ENCODE measurements around the gene DLG1. TPM values are rescaled to one million over a fixed set of nuclear protein-coding genes. Genes with fewer than 3 reads are reported as not detected.

The DLG1 gene
- total and polyA plus RNA-seq, 2 experiments from 2014 or later, result 27.6 to 98.0 TPM

DNA sequence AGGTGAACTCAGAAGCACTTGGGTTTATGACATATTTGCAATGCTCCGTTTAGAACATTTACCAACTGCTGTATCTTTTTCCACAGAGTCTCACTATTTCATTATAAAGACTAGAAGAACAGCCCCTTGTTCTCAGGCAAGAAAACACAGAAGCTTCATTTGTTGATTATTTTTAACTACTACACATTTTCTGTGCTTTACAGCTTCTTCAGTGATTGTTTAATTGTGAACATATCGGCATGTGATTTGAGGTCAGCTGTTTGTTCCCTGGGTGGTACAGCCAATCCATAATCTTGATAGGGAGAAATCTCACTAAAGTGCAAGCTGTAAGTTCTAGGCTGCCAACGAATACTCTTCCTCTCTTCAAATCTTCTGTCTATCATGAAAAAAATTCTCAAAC is 31.0 kb upstream of the DLG1 start:
- H3K27me3 Mint-ChIP-seq (ENCODE audit: insufficient read depth, low read depth, poor library complexity), result peaks cover 1% of the 10 kb centered on the region
- H3K4me3 Mint-ChIP-seq, result no peak overlapping the region
- no peak overlapping the region for H3K4me2 ChIP-seq
- no peaks in the 10 kb centered on the region for H3F3A ChIP-seq (replicated peaks; ENCODE audit: low read depth)
- TF ChIP-seq ETS1 (IDR thresholded peaks at IDR 0.05), result no peak
- no peak for TF ChIP-seq EZH2 (IDR thresholded peaks at IDR 0.05; ENCODE audit: low read depth, unreplicated experiment)
- no peak for TF ChIP-seq EZH2phosphoT487 (IDR thresholded peaks at IDR 0.05; ENCODE audit: unreplicated experiment)
- TF ChIP-seq ZNF331 (CRISPR knock-in tag; IDR thresholded peaks at IDR 0.05; ENCODE audit: low read depth), result no peak
- TF ChIP-seq NANOG (IDR thresholded peaks at IDR 0.05; ENCODE audit: borderline replicate concordance), result no peak
- no peak for TF ChIP-seq JUNB (IDR thresholded peaks at IDR 0.05; ENCODE audit: unreplicated experiment)
- TF ChIP-seq, protein P1, sequence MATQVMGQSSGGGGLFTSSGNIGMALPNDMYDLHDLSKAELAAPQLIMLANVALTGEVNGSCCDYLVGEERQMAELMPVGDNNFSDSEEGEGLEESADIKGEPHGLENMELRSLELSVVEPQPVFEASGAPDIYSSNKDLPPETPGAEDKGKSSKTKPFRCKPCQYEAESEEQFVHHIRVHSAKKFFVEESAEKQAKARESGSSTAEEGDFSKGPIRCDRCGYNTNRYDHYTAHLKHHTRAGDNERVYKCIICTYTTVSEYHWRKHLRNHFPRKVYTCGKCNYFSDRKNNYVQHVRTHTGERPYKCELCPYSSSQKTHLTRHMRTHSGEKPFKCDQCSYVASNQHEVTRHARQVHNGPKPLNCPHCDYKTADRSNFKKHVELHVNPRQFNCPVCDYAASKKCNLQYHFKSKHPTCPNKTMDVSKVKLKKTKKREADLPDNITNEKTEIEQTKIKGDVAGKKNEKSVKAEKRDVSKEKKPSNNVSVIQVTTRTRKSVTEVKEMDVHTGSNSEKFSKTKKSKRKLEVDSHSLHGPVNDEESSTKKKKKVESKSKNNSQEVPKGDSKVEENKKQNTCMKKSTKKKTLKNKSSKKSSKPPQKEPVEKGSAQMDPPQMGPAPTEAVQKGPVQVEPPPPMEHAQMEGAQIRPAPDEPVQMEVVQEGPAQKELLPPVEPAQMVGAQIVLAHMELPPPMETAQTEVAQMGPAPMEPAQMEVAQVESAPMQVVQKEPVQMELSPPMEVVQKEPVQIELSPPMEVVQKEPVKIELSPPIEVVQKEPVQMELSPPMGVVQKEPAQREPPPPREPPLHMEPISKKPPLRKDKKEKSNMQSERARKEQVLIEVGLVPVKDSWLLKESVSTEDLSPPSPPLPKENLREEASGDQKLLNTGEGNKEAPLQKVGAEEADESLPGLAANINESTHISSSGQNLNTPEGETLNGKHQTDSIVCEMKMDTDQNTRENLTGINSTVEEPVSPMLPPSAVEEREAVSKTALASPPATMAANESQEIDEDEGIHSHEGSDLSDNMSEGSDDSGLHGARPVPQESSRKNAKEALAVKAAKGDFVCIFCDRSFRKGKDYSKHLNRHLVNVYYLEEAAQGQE (IDR thresholded peaks at IDR 0.05; ENCODE audit: unreplicated experiment), result no peak
- TF ChIP-seq CREB1 (CRISPR knock-in tag; IDR thresholded peaks at IDR 0.05; ENCODE audit: low read depth), result no peak
- TF ChIP-seq, protein P2, sequence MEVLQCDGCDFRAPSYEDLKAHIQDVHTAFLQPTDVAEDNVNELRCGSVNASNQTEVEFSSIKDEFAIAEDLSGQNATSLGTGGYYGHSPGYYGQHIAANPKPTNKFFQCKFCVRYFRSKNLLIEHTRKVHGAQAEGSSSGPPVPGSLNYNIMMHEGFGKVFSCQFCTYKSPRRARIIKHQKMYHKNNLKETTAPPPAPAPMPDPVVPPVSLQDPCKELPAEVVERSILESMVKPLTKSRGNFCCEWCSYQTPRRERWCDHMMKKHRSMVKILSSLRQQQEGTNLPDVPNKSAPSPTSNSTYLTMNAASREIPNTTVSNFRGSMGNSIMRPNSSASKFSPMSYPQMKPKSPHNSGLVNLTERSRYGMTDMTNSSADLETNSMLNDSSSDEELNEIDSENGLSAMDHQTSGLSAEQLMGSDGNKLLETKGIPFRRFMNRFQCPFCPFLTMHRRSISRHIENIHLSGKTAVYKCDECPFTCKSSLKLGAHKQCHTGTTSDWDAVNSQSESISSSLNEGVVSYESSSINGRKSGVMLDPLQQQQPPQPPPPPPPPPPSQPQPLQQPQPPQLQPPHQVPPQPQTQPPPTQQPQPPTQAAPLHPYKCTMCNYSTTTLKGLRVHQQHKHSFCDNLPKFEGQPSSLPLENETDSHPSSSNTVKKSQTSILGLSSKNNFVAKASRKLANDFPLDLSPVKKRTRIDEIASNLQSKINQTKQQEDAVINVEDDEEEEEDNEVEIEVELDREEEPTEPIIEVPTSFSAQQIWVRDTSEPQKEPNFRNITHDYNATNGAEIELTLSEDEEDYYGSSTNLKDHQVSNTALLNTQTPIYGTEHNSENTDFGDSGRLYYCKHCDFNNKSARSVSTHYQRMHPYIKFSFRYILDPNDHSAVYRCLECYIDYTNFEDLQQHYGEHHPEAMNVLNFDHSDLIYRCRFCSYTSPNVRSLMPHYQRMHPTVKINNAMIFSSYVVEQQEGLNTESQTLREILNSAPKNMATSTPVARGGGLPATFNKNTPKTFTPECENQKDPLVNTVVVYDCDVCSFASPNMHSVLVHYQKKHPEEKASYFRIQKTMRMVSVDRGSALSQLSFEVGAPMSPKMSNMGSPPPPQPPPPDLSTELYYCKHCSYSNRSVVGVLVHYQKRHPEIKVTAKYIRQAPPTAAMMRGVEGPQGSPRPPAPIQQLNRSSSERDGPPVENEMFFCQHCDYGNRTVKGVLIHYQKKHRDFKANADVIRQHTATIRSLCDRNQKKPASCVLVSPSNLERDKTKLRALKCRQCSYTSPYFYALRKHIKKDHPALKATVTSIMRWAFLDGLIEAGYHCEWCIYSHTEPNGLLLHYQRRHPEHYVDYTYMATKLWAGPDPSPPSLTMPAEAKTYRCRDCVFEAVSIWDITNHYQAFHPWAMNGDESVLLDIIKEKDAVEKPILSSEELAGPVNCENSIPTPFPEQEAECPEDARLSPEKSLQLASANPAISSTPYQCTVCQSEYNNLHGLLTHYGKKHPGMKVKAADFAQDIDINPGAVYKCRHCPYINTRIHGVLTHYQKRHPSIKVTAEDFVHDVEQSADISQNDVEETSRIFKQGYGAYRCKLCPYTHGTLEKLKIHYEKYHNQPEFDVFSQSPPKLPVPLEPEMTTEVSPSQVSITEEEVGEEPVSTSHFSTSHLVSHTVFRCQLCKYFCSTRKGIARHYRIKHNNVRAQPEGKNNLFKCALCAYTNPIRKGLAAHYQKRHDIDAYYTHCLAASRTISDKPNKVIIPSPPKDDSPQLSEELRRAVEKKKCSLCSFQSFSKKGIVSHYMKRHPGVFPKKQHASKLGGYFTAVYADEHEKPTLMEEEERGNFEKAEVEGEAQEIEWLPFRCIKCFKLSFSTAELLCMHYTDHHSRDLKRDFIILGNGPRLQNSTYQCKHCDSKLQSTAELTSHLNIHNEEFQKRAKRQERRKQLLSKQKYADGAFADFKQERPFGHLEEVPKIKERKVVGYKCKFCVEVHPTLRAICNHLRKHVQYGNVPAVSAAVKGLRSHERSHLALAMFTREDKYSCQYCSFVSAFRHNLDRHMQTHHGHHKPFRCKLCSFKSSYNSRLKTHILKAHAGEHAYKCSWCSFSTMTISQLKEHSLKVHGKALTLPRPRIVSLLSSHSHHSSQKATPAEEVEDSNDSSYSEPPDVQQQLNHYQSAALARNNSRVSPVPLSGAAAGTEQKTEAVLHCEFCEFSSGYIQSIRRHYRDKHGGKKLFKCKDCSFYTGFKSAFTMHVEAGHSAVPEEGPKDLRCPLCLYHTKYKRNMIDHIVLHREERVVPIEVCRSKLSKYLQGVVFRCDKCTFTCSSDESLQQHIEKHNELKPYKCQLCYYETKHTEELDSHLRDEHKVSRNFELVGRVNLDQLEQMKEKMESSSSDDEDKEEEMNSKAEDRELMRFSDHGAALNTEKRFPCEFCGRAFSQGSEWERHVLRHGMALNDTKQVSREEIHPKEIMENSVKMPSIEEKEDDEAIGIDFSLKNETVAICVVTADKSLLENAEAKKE (CRISPR knock-in tag; IDR thresholded peaks at IDR 0.05), result no peak
- TF ChIP-seq, protein P3, sequence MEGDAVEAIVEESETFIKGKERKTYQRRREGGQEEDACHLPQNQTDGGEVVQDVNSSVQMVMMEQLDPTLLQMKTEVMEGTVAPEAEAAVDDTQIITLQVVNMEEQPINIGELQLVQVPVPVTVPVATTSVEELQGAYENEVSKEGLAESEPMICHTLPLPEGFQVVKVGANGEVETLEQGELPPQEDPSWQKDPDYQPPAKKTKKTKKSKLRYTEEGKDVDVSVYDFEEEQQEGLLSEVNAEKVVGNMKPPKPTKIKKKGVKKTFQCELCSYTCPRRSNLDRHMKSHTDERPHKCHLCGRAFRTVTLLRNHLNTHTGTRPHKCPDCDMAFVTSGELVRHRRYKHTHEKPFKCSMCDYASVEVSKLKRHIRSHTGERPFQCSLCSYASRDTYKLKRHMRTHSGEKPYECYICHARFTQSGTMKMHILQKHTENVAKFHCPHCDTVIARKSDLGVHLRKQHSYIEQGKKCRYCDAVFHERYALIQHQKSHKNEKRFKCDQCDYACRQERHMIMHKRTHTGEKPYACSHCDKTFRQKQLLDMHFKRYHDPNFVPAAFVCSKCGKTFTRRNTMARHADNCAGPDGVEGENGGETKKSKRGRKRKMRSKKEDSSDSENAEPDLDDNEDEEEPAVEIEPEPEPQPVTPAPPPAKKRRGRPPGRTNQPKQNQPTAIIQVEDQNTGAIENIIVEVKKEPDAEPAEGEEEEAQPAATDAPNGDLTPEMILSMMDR (conservative IDR thresholded peaks at IDR 0.05; ENCODE audit: low read depth in 2 of 2), result no peak
- no peak for TF ChIP-seq STAT1 (IDR thresholded peaks at IDR 0.05; ENCODE audit: unreplicated experiment)
- TF ChIP-seq ZNF114 (CRISPR knock-in tag; IDR thresholded peaks at IDR 0.05), result no peak
- no peak for TF ChIP-seq POLR2AphosphoS5 (IDR thresholded peaks at IDR 0.05; ENCODE audit: low read depth)
- no peaks in the 10 kb centered on the region for H3K36me3 ChIP-seq (ENCODE audit: insufficient read depth)
- no peak overlapping the region for H3K4me3 ChIP-seq
- no peak overlapping the region for H3K27ac Mint-ChIP-seq
- ATAC-seq, result no peak
- H3K79me2 ChIP-seq (replicated peaks; ENCODE audit: insufficient read depth), result no peaks in the 10 kb centered on the region
- no peak overlapping the region for H2AFZ ChIP-seq
- no peaks in the 10 kb centered on the region for H4K20me1 ChIP-seq (replicated peaks; ENCODE audit: insufficient read depth)
- DNase-seq (ENCODE audit: low spot score), result no peak
- H3K9me3 Mint-ChIP-seq, result no peaks in the 10 kb centered on the region
- H3K4me1 Mint-ChIP-seq, result peaks cover 15% of the 10 kb centered on the region
- no peaks in the 10 kb centered on the region for H3K27me3 ChIP-seq (ENCODE audit: insufficient read depth)
- H3K4me1 ChIP-seq (ENCODE audit: insufficient read depth), result no peaks in the 10 kb centered on the region
- H3K27ac ChIP-seq (ENCODE audit: low read depth), result no peak overlapping the region
- H3K36me3 Mint-ChIP-seq (ENCODE audit: low read depth), result no peaks in the 10 kb centered on the region
- H3K9me2 ChIP-seq (ENCODE audit: insufficient read depth), result peaks cover 5% of the 10 kb centered on the region; the same call in 1 of the 2 replicates
